ENCODE measurements around the gene PTPN3. TPM values are rescaled to one million over a fixed set of nuclear protein-coding genes. Genes with fewer than 3 reads are reported as not detected.

PTPN3 gene
- total RNA-seq, 2 experiments from 2014 or later: 0.20 to 0.35 TPM

- no peak for DNase-seq
- POLR2A ChIA-PET: no interaction called here
- Mint-ChIP-seq H3K27ac (no peak overlapping the region), H3K36me3 (ENCODE audit: low read depth) (no peaks in the 10 kb centered on the region), H3K27me3 (peaks cover 37% of the 10 kb centered on the region), H3K4me1 (peaks cover 21% of the 10 kb centered on the region), H3K9me3 (no peaks in the 10 kb centered on the region), H3K4me3 (no peak overlapping the region)
- CTCF ChIA-PET: interaction anchor here (0.6 to 1.7 kb wide), 4 partner anchors 14 to 499 kb away, joined by 3 to 8 read pairs (median 6); no protein-coding TSS in a partner anchor
These were observed 44.8 kb downstream of the PTPN3 start for GRCh38 chr9:109453210-109453842.

- Mint-ChIP-seq H3K4me3 (no peak overlapping the region), H3K4me1 (peaks cover 21% of the 10 kb centered on the region), H3K9me3 (no peaks in the 10 kb centered on the region), H3K36me3 (ENCODE audit: low read depth) (no peaks in the 10 kb centered on the region), H3K27me3 (peaks cover 36% of the 10 kb centered on the region), H3K27ac (no peak overlapping the region)
- DNase-seq: no peak
- CTCF ChIA-PET: interaction anchor here (0.6 to 1.7 kb wide), 3 partner anchors 15 to 499 kb away, joined by 3 to 8 read pairs (median 7); no protein-coding TSS in a partner anchor
- POLR2A ChIA-PET: no interaction called here
These were observed 45.3 kb downstream of the PTPN3 start for GRCh38 chr9:109452761-109453160.

- no peak overlapping the region for H3K4me3 Mint-ChIP-seq
- H3K27me3 Mint-ChIP-seq: peaks cover 27% of the 10 kb centered on the region
- DNase-seq: no peak
- ChIA-PET CTCF (interaction anchor here (0.8 to 5.5 kb wide), 3 partner anchors 10 to 17 kb away, joined by 3 to 60 read pairs (median 13); no protein-coding TSS in a partner anchor), POLR2A (interaction anchor here (0.6 kb wide), 1 partner anchor 161 kb away, joined by 3 read pairs; no protein-coding TSS in a partner anchor)
- peaks cover 30% of the 10 kb centered on the region for H3K4me1 Mint-ChIP-seq
- no peaks in the 10 kb centered on the region for H3K36me3 Mint-ChIP-seq (ENCODE audit: low read depth)
- no peak overlapping the region for H3K27ac Mint-ChIP-seq
- no peaks in the 10 kb centered on the region for H3K9me3 Mint-ChIP-seq
These were observed 46.6 kb downstream of the PTPN3 start for GRCh38 chr9:109451311-109452025.

GRCh38 chr9:109450346-109450745 lies 47.8 kb downstream of the PTPN3 start:
- Mint-ChIP-seq H3K27ac (no peak overlapping the region), H3K4me3 (no peak overlapping the region), H3K36me3 (ENCODE audit: low read depth) (no peaks in the 10 kb centered on the region), H3K4me1 (peaks cover 26% of the 10 kb centered on the region), H3K27me3 (peaks cover 16% of the 10 kb centered on the region), H3K9me3 (no peaks in the 10 kb centered on the region)
- ChIA-PET POLR2A (no interaction called here), CTCF (interaction anchor here (0.8 to 5.5 kb wide), 4 partner anchors 10 to 18 kb away, joined by 3 to 60 read pairs (median 8); no protein-coding TSS in a partner anchor)
- DNase-seq: no peak

- Mint-ChIP-seq H3K9me3 (no peaks in the 10 kb centered on the region), H3K27me3 (peaks cover 17% of the 10 kb centered on the region), H3K4me1 (peaks cover 26% of the 10 kb centered on the region), H3K36me3 (ENCODE audit: low read depth) (no peaks in the 10 kb centered on the region), H3K4me3 (no peak overlapping the region), H3K27ac (no peak overlapping the region)
- no peak for DNase-seq
- POLR2A ChIA-PET: interaction anchor here (2.0 kb wide), 1 partner anchor 15 kb away, joined by 10 read pairs; no protein-coding TSS in a partner anchor
- CTCF ChIA-PET: interaction anchor here (0.9 to 5.5 kb wide), 5 partner anchors 9 to 19 kb away, joined by 3 to 60 read pairs (median 13); no protein-coding TSS in a partner anchor
These were observed 48.9 kb downstream of the PTPN3 start for GRCh38 chr9:109449036-109449798.

- POLR2A ChIA-PET: interaction anchor here (1.3 to 2.0 kb wide), 2 partner anchors 16 to 19 kb away, joined by 9 to 10 read pairs; no protein-coding TSS in a partner anchor
- H3K4me3 Mint-ChIP-seq: no peak overlapping the region
These were observed 49.9 kb downstream of the PTPN3 start for GRCh38 chr9:109448223-109448622.

GRCh38 chr9:109447329-109448076 lies 50.6 kb downstream of the PTPN3 start:
- peaks cover 24% of the 10 kb centered on the region for H3K4me1 Mint-ChIP-seq
- H3K4me3 Mint-ChIP-seq: no peak overlapping the region
- no peaks in the 10 kb centered on the region for H3K36me3 Mint-ChIP-seq (ENCODE audit: low read depth)
- peaks cover 21% of the 10 kb centered on the region for H3K27me3 Mint-ChIP-seq
- peak; percentile 32 for DNase-seq
- no peaks in the 10 kb centered on the region for H3K9me3 Mint-ChIP-seq
- ChIA-PET CTCF (interaction anchor here (0.7 to 5.5 kb wide), 5 partner anchors 8 to 21 kb away, joined by 3 to 60 read pairs (median 4); no protein-coding TSS in a partner anchor), POLR2A (interaction anchor here (1.3 to 2.0 kb wide), 2 partner anchors 17 to 19 kb away, joined by 9 to 10 read pairs; no protein-coding TSS in a partner anchor)
- H3K27ac Mint-ChIP-seq: peak overlapping the region; percentile 49

More at GRCh38 chr9:109448223-109448622, 49.9 kb downstream of the PTPN3 start:
- Mint-ChIP-seq H3K27me3 (peaks cover 21% of the 10 kb centered on the region), H3K4me1 (peaks cover 24% of the 10 kb centered on the region), H3K9me3 (no peaks in the 10 kb centered on the region), H3K27ac (peak overlapping the region; percentile 17), H3K36me3 (ENCODE audit: low read depth) (no peaks in the 10 kb centered on the region)
- CTCF ChIA-PET: interaction anchor here (1.2 to 5.5 kb wide), 3 partner anchors 12 to 20 kb away, joined by 3 to 60 read pairs (median 13); no protein-coding TSS in a partner anchor
- DNase-seq: no peak

- no peaks in the 10 kb centered on the region for H3K9me3 Mint-ChIP-seq
- H3K36me3 Mint-ChIP-seq (ENCODE audit: low read depth): no peaks in the 10 kb centered on the region
- peaks cover 40% of the 10 kb centered on the region for H3K4me1 Mint-ChIP-seq
- DNase-seq: no peak
- no peak overlapping the region for H3K27ac Mint-ChIP-seq
- H3K27me3 Mint-ChIP-seq: peaks cover 13% of the 10 kb centered on the region
- no peak overlapping the region for H3K4me3 Mint-ChIP-seq
- POLR2A ChIA-PET: no interaction called here
- CTCF ChIA-PET: interaction anchor here (1.3 to 8.4 kb wide), 2 partner anchors 10 to 23 kb away, joined by 4 to 206 read pairs; no protein-coding TSS in a partner anchor
These were observed 53.3 kb downstream of the PTPN3 start for GRCh38 chr9:109444771-109445320.

GRCh38 chr9:109442716-109443115 lies 55.4 kb downstream of the PTPN3 start:
- Mint-ChIP-seq H3K4me1 (peaks cover 32% of the 10 kb centered on the region), H3K4me3 (no peak overlapping the region), H3K9me3 (no peaks in the 10 kb centered on the region), H3K27me3 (peaks cover 29% of the 10 kb centered on the region), H3K36me3 (ENCODE audit: low read depth) (no peaks in the 10 kb centered on the region), H3K27ac (no peak overlapping the region)
- ChIA-PET CTCF (interaction anchor here (0.5 to 8.4 kb wide), 3 partner anchors 18 to 444 kb away, joined by 3 to 206 read pairs (median 11); no protein-coding TSS in a partner anchor), POLR2A (no interaction called here)
- no peak for DNase-seq

- Mint-ChIP-seq H3K9me3 (no peaks in the 10 kb centered on the region), H3K36me3 (ENCODE audit: low read depth) (no peaks in the 10 kb centered on the region), H3K27ac (no peak overlapping the region), H3K27me3 (peaks cover 39% of the 10 kb centered on the region), H3K4me3 (no peak overlapping the region), H3K4me1 (peaks cover 22% of the 10 kb centered on the region)
- POLR2A ChIA-PET: interaction anchor here (1.5 to 1.8 kb wide), 3 partner anchors 23 to 28 kb away, joined by 6 to 13 read pairs (median 10); no protein-coding TSS in a partner anchor
- DNase-seq: no peak
- CTCF ChIA-PET: interaction anchor here (0.8 to 8.4 kb wide), 11 partner anchors 9 to 815 kb away, joined by 3 to 206 read pairs (median 5); partner anchors contain the start of gene TXN
These were observed 56.8 kb downstream of the PTPN3 start for GRCh38 chr9:109441296-109441695.

GRCh38 chr9:109440797-109441287 lies 57.3 kb downstream of the PTPN3 start:
- CTCF ChIA-PET: interaction anchor here (0.5 to 8.4 kb wide), 17 partner anchors 9 to 816 kb away, joined by 3 to 206 read pairs (median 4); partner anchors contain the start of gene TXN
- H3K27ac Mint-ChIP-seq: peak overlapping the region; percentile 51
- no peaks in the 10 kb centered on the region for H3K9me3 Mint-ChIP-seq
- H3K4me3 Mint-ChIP-seq: no peak overlapping the region
- peak; percentile 68 for DNase-seq
- POLR2A ChIA-PET: interaction anchor here (1.5 to 1.8 kb wide), 3 partner anchors 23 to 29 kb away, joined by 6 to 13 read pairs (median 10); no protein-coding TSS in a partner anchor
- peaks cover 42% of the 10 kb centered on the region for H3K27me3 Mint-ChIP-seq
- H3K36me3 Mint-ChIP-seq (ENCODE audit: low read depth): no peaks in the 10 kb centered on the region
- H3K4me1 Mint-ChIP-seq: peaks cover 22% of the 10 kb centered on the region

Data from activated CD4-positive, alpha-beta memory T cell treated with anti-CD3 and anti-CD28 coated beads, Interleukin-2, amount 10 ng/mL, durations not matched to agents 7 days and 5 days (primary cell).